H7 (cell line): Measurements from ENCODE around the gene SEZ6. TPM values are rescaled to one million over a fixed set of nuclear protein-coding genes. Genes with fewer than 3 reads are reported as not detected.
A peak's percentile ranks its signal among the peaks of the same experiment; 100 is the strongest.

Experiments used
- DNase-seq: peaks from one replicate; pipeline ENCODE4 v3.0.0; 2012
- H3K27me3 ChIP-seq: 2 replicates; pipeline ENCODE4 v1.6.0; 2011; ENCODE audit warnings: mild to moderate bottlenecking, low read length; ENCODE audit not compliant: control insufficient read depth, insufficient read depth
- H3K36me3 ChIP-seq: replicated peaks from 2 replicates; pipeline ENCODE4 v1.5.1; 2011; ENCODE audit warnings: low read length; ENCODE audit not compliant: control insufficient read depth, insufficient read depth
- H3K4me3 ChIP-seq: 2 replicates; pipeline ENCODE4 v1.5.1; 2011; ENCODE audit warnings: low read depth, mild to moderate bottlenecking, control low read depth, low read length, moderate library complexity; ENCODE audit not compliant: insufficient read depth
- total RNA-seq: library from RNA; depleted of rRNA; stranded (reverse); fragments of >200 nt; shearing (Covaris generic); gene quantifications from 2 replicates; pipeline ENCODE4 v1.2.3, GENCODE V29; 2014

SEZ6 gene
- total RNA-seq, 1 experiment from 2014 or later = 0.83 TPM

DNA sequence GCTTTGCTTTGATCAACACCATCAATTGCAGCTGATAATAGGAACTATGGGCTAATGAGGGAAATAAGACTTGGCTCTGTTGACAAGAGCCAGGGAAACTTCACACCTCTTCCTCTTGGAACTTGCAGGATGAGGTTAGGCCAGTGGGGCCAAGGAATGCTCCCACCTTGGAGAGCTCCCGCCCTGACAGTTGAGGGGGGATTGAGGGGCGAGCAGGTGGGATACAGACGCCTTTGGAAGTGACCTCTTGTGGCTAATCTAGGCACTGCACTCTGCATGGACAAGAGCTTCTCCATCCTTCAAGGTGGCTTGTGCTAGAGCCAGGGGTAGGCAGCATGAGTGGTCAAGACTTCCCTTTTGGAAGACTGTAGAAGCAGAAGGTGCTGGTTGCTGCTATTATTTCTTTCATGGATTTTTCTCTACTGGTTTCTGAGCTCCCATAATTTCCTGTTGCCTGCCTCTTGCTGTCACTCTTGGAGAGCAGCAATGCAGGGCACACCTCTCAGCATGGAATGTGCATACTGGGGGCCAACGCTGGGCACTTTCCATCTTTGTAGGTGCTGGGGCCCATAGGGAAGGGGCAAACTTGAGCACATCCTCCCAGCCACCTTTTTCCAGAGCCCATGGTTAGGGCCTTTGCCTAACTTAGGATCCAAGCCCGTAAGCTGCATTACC lies 52.3 kb downstream of the SEZ6 start:
- Histone ChIP-seq H3K36me3 (no peaks in the 10 kb centered on the region), H3K4me3 (no peak overlapping the region), H3K27me3 (no peaks in the 10 kb centered on the region)
- peak; percentile 90 for DNase-seq

DNA sequence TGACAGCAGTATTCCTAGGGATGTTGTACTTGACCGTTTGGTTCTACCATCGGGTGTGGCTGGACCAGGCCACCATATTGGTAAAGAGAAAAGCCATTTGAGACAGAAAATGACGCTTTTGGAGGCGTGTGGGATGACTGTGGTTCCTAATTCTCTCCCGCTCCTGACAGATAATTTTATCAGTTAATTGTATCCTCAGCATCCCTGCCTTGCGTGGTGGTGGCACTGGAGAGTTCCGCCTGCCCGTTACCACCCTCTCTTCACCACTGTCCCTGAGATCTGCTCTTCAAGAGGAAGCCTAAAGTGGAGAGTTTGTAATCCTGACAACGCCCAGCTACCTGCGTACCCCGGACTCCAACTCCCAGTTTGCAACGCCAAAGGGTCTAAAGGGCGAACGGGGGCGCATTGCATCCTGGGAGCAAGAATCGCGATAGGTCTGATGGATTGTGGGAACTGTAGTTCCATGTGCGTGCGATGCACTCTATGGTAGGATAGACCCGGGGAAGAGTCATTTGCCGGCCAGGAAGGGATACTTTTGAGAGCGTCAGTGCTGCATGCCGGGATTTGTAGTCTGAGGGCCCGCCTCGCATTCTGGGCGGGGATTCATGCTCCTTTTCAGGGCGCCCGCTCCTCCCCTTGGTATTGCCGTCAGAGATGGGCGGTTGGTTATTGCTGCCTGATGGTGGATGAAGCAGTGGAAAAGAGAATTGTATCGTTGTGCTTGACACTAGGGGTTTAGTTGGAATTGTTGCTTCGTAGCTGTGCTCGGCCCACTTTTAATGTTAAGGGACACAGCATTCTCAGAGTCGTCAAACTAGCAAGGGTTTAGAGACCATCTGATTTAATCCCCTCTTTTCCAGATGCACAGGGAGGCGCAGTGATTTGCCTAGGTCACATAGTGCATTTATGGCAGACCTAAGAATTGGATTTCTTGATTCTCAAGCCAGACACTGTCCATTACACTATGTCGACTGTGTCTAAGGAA lies 53.5 kb downstream of the SEZ6 start:
- Histone ChIP-seq H3K27me3 (no peaks in the 10 kb centered on the region), H3K36me3 (no peaks in the 10 kb centered on the region; the same call in 1 of the 2 replicates), H3K4me3 (peak overlapping the region; percentile 66)
- peak; percentile 89 for DNase-seq

DNA sequence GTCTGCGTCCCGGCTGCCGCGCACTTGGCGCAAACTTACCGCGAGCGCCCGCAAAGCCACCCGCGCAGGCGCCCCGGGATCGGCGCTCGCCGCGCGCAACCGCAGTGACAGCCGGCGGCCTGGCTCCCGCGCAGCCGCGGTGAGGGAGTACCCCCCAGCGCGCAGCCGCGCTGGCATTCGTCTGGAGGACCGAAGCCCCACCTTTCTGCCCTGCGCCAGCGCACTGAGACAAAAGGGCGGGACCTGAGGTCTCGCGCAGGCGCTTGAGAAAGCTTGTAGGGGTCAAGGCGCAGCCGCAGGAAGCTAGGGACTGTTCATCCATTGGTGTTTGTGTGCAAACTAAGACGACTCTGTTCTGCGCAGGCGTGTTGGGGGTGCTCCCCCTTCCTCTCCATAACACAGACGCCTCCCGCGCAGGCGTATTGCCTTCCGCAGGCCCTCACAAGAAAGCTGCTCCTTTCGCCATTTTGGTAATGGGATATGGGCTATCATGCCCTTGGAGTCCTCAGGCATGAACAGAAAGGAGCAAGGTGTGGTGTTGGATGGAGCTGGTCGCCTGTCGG lies 54.3 kb downstream of the SEZ6 start, which contains the start of gene PHF12:
Gene PHF12, minus strand, starts transcription at position 91 of the 563 bp plus-strand sequence. CDS start 558 bp downstream, outside the sequence.
- Histone ChIP-seq H3K27me3 (no peaks in the 10 kb centered on the region), H3K36me3 (no peaks in the 10 kb centered on the region; the same call in none of the 2 replicates), H3K4me3 (peak within 1 kb of the TSS; percentile 97)
- DNase-seq = peak; percentile 97

DNA sequence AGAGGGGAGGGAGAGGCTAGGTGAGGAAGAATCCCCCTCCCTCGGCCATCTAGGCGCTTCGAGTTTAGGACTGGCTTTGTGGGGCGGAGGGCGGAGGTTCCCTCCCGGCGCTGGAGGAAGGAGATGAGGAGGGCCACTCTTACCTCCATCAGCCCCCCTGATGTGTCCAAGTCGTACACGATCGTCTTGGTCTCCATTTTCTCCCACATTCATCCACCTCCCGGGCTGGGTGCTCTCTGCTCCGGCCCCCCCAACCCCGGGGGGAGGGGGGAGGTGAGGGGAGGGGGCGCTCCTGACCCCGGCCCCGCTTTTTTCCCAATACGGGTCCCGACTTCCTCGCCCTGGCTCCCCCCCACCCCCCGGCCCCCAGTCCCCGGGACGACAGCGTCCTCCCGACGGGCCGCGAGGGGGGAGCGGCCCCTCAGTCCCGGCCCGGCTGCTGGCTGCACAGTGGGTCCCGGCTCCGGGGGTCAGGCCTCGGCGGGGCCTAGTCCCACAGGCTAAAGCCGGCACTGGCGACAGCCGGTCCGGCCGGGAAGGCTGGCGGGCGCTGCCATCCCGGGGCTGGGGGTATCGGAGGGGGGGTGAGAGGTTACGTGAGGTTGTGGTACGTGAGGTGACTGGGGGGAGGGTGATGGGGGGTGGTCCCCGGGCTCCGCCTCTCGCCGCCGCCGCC lies 54.9 kb downstream of the SEZ6 start:
- Histone ChIP-seq H3K27me3 (no peaks in the 10 kb centered on the region), H3K36me3 (no peaks in the 10 kb centered on the region; the same call in none of the 2 replicates), H3K4me3 (peak overlapping the region; percentile 97)
- peak; percentile 77 for DNase-seq

DNA sequence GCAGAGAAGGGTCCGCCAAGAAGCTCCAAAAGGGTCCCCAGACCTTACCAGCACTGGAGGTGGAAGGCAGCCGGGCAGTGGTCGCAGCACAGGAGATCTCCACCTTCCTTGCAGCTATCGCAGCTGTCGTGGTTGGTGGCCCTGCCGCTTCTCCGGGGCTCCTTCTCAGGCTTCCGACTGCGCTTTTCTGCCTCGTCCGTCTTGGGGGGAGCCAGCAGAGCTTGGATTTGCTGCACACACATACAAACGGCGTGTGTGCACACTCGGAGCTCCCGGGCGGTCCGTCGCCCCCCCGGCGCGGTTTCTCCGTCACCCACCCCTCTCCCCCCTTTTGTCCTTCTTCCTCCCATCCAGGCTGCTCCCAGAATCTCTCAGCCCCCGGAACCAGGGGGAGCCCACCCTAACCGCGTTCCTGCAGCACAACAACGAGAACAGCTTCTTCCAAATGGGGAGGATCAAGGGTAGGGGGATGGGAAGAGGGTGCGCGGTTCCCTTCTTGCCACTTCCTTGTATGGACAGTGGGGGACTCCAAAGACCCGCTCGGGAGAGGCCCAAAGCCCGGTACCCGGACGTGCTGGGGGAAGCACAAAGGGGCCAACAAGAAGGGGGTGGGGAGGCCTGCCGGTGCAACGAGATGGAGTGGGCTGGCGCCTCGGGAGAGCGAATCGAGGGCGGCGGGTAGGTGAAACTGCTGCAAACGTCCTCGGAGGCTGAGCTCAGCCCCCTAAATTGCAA lies 55.6 kb downstream of the SEZ6 start:
- H3K4me3 ChIP-seq = peak overlapping the region; percentile 97
- peak; percentile 78 for DNase-seq
- H3K36me3 ChIP-seq = no peaks in the 10 kb centered on the region; the same call in none of the 2 replicates

DNA sequence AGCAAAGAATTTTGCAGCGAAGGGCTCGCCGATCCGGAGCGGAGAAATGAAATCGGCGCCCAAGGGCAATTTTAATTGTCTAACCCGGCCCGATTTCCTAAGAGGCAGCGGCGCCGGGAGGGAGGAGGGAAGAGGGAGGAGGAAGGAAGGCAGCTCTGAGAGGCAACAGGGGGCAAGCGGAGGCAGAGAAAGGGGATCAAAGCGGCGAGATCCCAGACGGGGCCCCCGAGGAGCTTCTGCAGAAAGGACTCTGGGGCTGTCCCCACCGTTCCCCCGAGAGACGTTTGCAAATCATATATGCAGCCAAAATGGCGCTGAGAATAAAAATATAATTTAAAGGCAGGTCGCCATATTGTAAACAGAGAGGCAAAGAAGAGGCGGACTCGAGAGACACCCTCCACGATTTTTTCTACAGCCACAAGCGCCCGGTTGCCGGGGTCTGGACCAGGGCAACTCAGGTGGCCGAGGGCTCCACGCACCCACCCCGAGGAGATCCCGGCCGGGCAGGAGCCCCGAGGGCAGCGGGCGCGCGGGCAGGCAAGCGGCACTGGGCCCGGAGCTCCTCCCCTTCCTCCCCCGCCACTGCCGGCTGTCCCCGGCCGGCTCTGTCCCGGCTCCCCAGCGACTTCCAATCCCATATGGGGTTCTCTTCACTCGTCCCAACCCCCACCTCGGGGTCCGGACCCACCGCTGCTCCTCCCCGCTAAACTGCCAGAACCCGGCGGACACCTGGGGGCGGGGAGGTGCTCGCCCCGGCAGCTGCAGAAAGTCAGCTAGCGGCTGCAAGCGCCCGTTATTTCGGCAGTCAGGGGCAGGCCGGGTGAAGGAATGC lies 56.4 kb downstream of the SEZ6 start:
- H3K27me3 ChIP-seq = no peaks in the 10 kb centered on the region
- H3K36me3 ChIP-seq = peaks cover 3% of the 10 kb centered on the region
- peak overlapping the region; percentile 97 for H3K4me3 ChIP-seq
- peak; percentile 76 for DNase-seq

More for the DNA sequence above, 55.6 kb downstream of the SEZ6 start:
- H3K27me3 ChIP-seq = no peaks in the 10 kb centered on the region

DNA sequence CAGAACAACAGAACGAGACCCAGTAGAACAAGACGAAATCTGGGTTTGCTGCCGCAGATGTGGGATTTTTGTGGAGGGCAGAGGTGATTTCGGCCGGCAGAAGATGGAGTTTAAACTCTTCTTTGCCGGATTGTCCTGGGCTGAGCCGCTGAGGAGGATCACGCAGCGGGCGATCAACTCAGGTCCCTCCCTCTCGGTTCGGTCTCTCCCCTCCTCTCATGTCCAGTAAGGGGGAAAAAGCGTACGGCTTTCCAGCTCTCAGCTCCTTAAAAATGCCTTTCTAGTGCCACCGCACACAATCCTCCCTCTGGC lies 57.0 kb downstream of the SEZ6 start:
- H3K4me3 ChIP-seq = peak overlapping the region; percentile 97
- H3K27me3 ChIP-seq = no peaks in the 10 kb centered on the region
- DNase-seq = no peak
- peaks cover 3% of the 10 kb centered on the region for H3K36me3 ChIP-seq

DNA sequence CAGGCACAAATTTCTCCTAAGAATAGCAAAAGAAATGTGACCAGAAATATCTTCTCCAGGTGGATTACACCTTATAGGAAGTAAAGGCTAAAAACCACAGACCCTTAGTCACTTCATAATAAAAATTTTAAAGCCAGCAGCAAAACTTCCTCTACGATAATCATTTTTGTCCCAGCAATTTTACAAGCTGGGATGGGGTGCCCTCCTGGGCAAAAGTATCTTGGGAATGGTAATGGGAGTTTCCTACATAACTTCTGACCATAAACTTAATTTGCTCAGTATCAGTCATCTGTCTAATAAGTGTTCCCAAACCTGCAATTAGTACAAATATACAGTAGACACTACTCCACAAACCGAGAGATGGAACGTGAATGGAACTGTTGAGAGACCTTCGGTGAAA lies 57.5 kb downstream of the SEZ6 start:
- Histone ChIP-seq H3K27me3 (no peaks in the 10 kb centered on the region), H3K4me3 (peak overlapping the region; percentile 97), H3K36me3 (peaks cover 3% of the 10 kb centered on the region)
- no peak for DNase-seq

DNA sequence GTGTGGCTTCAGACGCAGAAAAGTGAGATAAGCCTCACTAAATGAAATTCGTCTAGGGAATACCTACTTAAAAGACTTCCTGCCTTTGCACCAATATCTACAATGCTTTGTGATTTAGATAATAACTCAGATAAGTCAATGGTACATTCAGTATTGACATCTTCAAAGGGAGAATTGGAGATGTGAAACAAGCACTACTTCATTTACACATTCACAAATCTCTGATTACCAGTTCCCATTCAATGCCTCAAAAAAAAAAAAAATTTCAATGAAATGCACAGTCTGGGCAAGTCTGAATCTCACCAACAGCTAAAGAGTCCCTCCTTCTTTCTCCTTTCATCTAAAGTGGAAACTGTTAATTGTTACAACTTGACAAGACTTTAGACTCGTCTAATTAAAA lies 58.2 kb downstream of the SEZ6 start:
- no peak overlapping the region for H3K4me3 ChIP-seq

DNA sequence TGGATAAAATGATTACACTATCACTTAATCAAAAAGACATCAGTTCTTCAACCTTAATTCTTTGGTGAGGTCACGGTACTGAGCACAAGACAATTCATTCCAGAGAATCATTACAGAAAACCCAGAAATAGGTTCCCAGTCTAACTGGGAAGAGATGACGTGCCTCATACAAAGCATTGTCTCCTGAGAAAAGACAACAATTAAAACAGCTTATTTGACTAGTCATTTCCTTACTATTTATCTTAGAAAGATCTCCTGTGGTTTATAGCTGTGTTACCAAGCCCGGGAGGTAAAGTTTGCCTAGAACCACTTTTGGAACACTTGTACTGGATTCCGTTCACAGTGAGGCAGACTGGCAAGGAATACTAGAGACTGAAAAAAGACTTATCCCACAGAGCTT lies 59.6 kb downstream of the SEZ6 start:
- H3K4me3 ChIP-seq = no peak overlapping the region
- H3K36me3 ChIP-seq = peaks cover 3% of the 10 kb centered on the region
- no peak for DNase-seq
- H3K27me3 ChIP-seq = no peaks in the 10 kb centered on the region

More for the DNA sequence above, 58.2 kb downstream of the SEZ6 start:
- DNase-seq = no peak
- Histone ChIP-seq H3K36me3 (peaks cover 3% of the 10 kb centered on the region), H3K27me3 (no peaks in the 10 kb centered on the region)

DNA sequence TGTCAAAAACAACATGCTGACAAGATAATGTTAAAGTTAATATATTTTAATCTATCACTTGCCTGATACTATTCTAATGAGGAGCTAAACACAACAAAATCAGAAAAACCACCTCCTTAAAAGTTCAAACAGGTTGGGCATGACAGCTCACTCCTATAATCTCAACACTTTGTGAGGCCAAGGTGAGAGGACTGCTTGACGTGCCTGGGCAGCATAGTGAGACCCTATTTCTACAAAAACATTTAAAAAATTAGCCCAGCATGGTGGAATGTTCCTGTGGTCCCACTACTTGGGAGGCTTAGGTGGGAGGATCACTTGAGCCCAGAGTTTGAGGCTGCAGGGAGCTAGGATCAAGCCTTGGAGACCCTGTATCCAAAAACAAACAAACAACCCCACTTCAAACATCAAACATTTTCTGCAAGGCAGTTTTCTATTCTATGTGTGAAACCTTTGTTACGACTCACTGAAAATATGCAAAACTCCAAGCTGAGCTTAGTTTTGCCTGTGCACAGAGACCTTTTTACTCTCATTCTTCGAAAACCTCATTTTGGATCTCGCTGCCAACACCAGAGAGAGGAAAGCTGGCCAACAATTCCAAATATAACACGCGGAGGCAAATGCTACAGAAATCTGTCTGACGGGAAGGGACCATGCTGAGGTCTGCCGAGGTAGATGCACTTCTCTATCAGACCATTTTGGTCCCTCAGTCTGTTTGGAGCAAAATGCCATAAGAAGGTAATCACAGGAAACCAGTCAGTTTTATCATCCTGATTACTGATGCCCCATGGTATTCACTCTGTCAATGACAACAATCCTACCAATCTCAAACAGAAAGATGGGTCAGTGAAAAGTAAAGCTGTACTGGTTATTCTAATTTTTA lies 60.7 kb downstream of the SEZ6 start:
- peaks cover 3% of the 10 kb centered on the region for H3K36me3 ChIP-seq
- no peaks in the 10 kb centered on the region for H3K27me3 ChIP-seq
- DNase-seq = no peak
- no peak overlapping the region for H3K4me3 ChIP-seq

DNA sequence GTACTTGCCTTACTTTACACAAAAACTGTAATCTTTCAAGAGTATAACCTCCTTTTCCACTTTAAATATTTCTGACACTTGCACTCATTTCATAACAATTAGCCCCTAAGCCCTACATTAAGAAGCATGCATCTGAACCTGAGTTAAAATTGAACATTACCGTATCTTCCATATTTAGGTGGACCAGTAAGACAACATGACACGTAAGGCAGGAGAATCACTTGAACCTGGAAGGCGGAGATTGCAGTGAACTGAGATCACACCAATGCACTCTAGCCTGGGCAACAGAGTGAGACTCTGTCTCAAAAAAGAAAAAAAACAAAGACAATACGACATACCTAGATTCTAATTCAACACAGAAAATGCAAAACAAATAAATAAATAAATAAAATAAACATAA lies 61.5 kb downstream of the SEZ6 start:
- no peaks in the 10 kb centered on the region for H3K27me3 ChIP-seq
- no peak overlapping the region for H3K4me3 ChIP-seq
- peaks cover 4% of the 10 kb centered on the region for H3K36me3 ChIP-seq
- DNase-seq = no peak
